GM21447 (cell line): ENCODE measurements around the gene DNPH1.

Experiments used
- ATAC-seq: cut with Tn5 transposase; IDR thresholded peaks from one replicate; pipeline ENCODE4 v1.9.1; 2021; ENCODE audit not compliant: unreplicated experiment

Gene DNPH1

GRCh38 chr6:43247114-43247999 is 18.1 kb upstream of the DNPH1 start:
- ATAC-seq = peak; percentile 74

DNA sequence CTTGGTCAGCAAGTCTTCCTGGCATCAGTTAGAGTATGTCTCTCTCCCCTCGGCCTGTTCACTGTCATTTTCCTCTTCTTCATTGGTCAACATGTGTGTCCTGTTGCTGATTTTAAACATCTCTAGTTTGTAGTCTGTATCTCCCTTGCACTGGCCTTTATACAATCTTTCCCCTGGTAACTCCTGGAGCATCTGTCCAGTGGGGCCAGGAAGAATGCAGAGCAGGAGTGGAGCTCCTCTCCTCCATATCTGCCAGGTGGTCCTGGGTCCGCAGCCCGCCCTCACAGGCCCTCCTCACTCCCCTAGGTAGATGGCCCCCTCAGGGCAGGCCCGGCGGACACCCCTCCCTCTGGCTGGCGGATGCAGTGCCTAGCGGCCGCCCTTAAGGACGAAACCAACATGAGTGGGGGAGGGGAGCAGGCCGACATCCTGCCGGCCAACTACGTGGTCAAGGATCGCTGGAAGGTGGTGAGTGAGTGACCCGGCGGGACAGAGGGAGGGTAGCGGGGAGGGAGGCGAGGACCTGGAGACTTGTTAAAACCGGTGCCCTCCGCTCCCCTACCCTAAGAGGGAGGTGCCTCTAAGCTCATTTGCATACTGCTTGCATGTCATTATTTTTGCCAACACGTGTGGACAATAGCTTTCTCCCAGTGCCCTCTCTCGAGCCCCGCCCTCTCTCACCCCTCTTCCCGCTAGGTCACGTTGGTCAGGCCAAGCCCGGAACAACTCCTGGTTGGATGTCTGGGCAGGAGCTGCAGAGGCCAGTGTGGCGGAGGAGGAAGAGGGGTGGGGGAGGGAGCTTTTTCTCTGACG is 17.2 kb upstream of the DNPH1 start:
- ATAC-seq = peak; percentile 49

GRCh38 chr6:43243664-43244321 is 14.5 kb upstream of the DNPH1 start:
- ATAC-seq = no peak

DNA sequence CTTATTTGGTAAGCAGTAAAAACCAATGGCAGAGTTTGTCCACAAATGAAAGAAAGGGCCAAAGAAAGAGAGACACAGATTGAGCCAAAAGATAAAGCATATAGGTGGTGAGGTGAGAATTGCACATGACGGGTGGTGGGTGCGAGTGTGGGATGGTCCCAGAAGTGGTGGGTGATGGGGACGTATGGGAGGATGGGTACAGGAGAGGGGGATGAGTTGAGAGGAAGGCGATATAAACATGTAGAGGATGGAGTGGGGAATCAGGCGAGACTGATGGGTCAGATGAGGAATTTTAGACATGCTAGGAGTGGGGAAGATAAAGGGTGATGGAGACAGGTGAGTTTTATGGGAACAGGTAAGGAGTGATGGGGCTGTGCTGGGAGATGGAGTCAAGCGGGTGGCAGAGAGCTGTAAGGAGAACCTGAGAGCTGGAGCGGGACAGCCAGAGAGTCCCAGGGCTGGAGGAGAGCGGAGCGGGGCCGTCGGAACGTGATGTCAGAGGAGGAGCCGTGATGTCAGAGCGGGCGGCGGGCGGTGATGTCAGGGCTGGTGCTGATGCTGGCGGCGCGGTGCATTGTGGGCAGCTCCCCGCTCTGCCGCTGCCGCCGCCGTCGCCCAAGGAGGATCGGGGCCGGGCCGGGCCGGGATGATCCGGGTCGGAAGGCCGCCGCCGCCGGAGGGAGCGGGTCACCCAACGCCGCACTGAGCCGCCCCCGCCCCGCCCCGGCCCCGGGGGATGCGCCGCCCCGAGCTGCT is 13.8 kb upstream of the DNPH1 start, which contains the start of gene TTBK1:
TTBK1 (plus strand) TSS at position 574 of the 756 bp plus-strand sequence. CDS start 3,180 bp downstream, outside the sequence.
- no peak for ATAC-seq

- ATAC-seq = no peak
Measured at GRCh38 chr6:43241446-43241845, 12.2 kb upstream of the DNPH1 start.

DNA sequence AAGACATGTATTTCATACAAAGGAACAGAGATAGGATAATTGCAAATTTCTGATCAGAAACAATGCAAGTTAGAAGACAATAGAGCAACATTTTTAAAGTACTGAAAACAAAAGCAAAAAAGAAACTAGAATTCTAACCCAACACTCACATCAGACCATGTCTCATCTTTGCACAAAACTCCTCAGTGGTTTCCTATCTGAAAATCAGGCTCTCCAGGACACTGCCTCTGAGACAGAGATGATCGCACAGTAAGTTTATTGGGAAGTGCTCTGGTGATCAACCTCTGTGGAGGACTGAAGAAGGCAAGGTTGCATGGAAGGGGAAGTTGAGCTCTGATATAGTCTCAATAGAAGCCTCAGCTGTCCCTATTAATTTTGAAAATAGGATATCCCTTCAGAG is 11.7 kb upstream of the DNPH1 start:
- ATAC-seq = no peak

- no peak for ATAC-seq
Measured at GRCh38 chr6:43239054-43239453, 9.8 kb upstream of the DNPH1 start.

- ATAC-seq = no peak
Measured at GRCh38 chr6:43235841-43236240, 6.6 kb upstream of the DNPH1 start.

DNA sequence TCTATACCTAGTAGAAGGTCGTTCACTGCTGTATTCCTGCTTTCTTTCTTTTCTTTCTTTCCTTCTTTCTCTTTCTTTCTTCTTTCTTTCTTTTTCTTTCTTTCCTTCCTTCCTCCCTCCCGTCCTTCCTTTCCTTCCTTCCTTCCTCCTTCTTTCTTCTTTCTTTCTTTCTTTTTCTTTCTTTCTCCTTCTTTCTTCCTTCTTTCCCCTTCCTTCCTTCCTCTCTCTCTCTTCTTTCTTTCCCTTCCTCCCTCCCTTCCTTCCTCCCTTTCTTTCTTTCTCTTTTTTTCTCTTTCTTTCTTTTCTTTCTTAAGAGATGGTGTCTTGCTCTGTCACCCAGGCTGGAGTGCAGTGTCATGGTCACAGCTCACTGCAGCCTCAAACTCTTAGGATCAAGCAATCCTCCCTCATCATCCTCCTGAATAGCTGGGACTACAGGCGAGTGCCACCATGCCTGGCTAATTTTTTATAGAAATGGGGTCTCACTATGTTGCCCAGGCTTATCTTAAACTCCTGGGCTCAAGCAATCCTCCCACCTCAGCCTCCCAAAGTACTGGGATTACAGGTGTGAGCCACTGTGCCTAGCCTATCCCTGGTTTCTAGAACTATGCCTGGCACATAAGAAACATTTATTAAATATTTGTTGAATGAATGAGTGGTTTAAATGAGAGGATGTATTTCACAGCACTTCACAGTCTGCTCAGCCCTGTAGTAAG is 2.6 kb upstream of the DNPH1 start:
- ATAC-seq = no peak

GRCh38 chr6:43231053-43231452 is 1.8 kb upstream of the DNPH1 start:
- no peak for ATAC-seq

- no peak for ATAC-seq
Measured at GRCh38 chr6:43229803-43230620, 731 bp upstream of the DNPH1 start.

DNA sequence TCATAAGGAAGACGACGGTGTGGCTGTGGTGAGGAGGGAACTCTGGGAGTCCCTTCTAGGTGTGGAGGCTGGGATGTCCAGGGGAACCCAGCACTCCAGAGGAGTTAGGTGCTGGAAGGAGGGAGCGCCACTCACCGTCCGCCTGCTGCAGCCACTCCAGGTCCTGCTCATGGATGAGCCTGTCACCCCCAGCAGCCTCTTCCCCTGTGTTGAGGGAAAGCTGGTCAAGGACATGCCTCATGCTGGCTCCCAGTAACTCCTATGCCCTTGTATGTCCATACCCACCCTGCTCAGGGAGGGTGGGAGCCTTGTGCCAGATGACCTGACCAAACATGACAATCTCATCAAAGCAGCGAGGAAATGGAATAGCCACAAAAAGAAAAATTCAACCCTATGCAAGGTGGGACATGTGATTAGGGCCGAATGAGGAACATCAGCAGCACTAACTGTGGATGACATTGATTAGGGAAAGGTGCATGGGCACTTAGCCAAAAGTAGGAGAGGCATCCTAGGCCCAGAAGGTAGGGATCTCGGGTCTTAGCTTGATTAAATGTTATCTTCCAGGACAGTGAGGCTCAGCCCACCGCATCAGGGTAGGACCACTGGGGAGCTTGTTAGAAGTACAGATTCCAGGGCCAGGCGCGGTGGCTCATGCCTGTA is 3.0 kb downstream of the DNPH1 start:
- no peak for ATAC-seq

DNA sequence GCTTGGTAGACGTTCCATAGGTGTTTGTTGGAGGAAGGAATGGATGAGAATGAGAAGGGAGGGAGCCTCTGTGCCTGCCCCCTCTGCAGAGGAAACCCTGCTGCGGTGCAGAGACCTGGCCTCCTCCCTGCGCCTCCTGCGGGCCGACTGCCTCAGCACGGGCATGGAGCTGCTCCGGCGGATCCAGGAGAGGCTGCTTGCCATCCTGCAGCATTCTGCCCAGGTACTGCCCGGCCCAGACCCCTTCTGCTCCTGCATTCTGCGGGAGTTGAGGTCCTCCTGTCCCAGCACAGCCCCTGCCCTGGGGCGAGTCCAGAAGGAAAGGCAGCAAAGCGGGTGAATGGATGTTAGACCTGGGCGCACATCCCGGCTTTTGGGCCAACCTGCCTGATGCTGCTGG is 6.1 kb downstream of the DNPH1 start:
- no peak for ATAC-seq

DNA sequence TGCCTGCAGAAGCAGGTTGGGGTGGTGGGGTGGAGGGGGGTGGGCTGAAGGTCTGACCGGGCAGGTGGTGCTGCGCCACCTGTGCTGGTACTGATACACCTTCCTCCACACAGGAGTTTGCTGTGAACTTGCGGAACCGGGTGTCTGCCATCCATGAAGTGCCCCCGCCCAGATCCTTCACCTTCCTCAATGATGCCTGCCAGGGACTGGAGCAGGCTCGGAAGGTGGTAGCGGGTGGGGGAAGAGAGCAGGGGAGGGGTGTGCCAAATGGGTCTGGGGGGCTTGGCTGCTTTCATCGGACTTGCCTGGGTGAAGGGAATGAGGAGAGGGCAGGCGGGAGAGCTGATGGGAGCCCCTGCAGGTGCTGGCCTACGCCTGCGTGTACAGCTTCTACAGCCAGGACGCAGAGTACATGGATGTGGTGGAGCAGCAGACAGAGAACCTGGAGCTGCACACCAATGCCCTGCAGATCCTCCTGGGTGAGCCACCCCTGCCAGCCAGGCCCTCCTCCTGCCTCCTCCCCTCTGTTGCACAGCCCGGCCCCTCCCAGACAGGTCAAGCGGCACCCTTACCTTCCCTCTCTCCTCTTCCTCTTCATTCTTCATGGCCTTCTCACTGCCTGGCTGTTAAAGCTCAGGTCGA is 6.7 kb downstream of the DNPH1 start:
- no peak for ATAC-seq

- no peak for ATAC-seq
Measured at GRCh38 chr6:43221046-43221972, 8.0 kb downstream of the DNPH1 start.

DNA sequence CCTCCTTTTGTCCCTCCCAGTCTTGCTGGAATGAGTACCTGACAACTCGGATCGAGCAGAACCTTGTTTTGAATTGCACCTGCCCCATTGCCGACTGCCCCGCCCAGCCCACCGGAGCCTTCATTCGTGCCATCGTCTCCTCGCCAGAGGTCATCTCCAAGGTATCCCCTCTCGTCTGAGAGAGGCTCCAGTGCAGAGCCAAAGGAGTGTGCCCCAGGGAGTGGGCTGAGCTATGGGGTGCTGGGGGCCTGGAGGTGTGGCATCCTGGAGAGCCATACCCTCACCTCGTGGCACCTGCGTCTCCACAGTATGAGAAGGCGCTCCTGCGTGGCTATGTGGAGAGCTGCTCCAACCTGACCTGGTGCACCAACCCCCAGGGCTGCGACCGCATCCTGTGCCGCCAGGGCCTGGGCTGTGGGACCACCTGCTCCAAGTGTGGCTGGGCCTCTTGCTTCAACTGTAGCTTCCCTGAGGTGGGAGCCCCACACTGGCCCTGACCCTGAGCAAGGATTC is 8.8 kb downstream of the DNPH1 start:
- ATAC-seq = no peak

DNA sequence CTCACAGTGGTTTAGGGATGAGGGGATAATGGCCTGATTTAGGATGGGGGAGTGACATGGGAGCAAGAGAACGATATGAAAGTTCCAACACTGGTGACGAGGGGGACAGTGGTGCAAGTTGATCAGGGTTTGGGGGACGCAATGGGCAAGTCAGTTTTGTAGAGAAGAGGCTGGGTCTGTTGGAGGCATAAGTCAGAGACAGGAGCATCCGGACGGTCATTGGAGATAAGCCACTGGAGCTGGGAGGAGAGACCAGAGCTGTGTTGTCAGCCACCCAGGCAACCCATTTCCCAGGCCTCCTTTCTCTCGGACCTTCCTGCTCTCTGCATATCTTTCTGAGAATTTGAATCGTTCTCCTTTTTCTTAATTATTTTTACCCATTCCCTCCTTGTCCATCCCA is 9.5 kb downstream of the DNPH1 start:
- ATAC-seq = no peak
